Kidney (tissue), 14 donors: ENCODE data around the gene UBALD1. TPM values are rescaled to one million over a fixed set of nuclear protein-coding genes. Genes with fewer than 3 reads are reported as not detected.

ENCODE experiments used
- DNase-seq, 5 donors: peaks; one replicate each; pipeline ENCODE4 v3.0.0-alpha.2; 2013 to 2020
- FAIRE-seq: peaks from 2 replicates; lab custom pipeline; 2012; peaks lifted over from hg19 to GRCh38; lab: Jason Lieb, UNC
- H3K27ac ChIP-seq, 2 donors: one replicate each; pipeline ENCODE4 v1.7.0; 2013; ENCODE audit warnings: low read depth in 2 of 2, low read length in 2 of 2, inconsistent platforms in 1 of 2
- H3K27me3 ChIP-seq: one replicate; pipeline ENCODE4 v1.7.1; 2013; ENCODE audit warnings: low read length, inconsistent platforms; ENCODE audit not compliant: control insufficient read depth, insufficient read depth
- H3K36me3 ChIP-seq, 3 donors: one replicate each; pipeline versions ENCODE4 v1.7.0 to v1.7.1; 2013; ENCODE audit warnings: low read length in 3 of 3, control low read depth in 1 of 3, inconsistent platforms in 1 of 3; ENCODE audit not compliant: insufficient read depth in 3 of 3, control insufficient read depth in 2 of 3
- H3K4me1 ChIP-seq, 3 donors: one replicate each; pipeline versions ENCODE4 v1.7.0 to v1.7.1; 2013; ENCODE audit warnings: low read length in 3 of 3, inconsistent platforms in 1 of 3, low read depth in 1 of 3; ENCODE audit not compliant: control insufficient read depth in 2 of 3, insufficient read depth in 2 of 3
- H3K4me3 ChIP-seq, 3 donors: one replicate each; pipeline versions ENCODE4 v1.7.0 to v1.8.1; 2013; ENCODE audit warnings: low read length in 3 of 3, control low read depth in 1 of 3, inconsistent platforms in 1 of 3
- H3K9ac ChIP-seq, 3 donors: one replicate each; pipeline versions ENCODE4 v1.7.0 to v1.7.1; 2013; ENCODE audit warnings: low read length in 3 of 3, control low read depth in 1 of 3, inconsistent platforms in 1 of 3
- H3K9me3 ChIP-seq, 3 donors: one replicate each; pipeline versions ENCODE4 v1.7.0 to v1.7.1; 2013; ENCODE audit warnings: low read length in 3 of 3, control low read depth in 1 of 3, inconsistent platforms in 1 of 3; ENCODE audit not compliant: control insufficient read depth in 2 of 3, insufficient read depth in 1 of 3
- CTCF ChIP-seq: IDR thresholded peaks from 3 replicates; pipeline ENCODE4 v1.5.1; 2012; ENCODE audit warnings: mild to moderate bottlenecking, moderate library complexity, borderline replicate concordance; ENCODE audit not compliant: insufficient read depth; ENCODE audit errors: extremely low read depth
- intact Hi-C: fragments of 100-400 bp; cut with DNase I; formaldehyde crosslinking; loops from one replicate; pipeline ENCODE4 v1.11.1; 2022
- polyA plus RNA-seq: library from polyadenylated mRNA; stranded (reverse); fragments of 350-450 nt; fragmentation: Illumina TruSeq; extraction: RNeasy Lipid Tissue Mini Kit (QIAGEN cat#74804); gene quantifications from one replicate; pipeline ENCODE4 v1.2.3, GENCODE V29; 2014; ENCODE audit warnings: low read depth, low replicate concordance; ENCODE audit not compliant: insufficient read depth
- total RNA-seq: library from RNA; stranded (reverse); fragmentation: NEBNext Ultra II Directional; extraction: Animal tissue kit (Norgen Biotek cat#: 25700); gene quantifications from one replicate; pipeline ENCODE4 v1.2.1, GENCODE V29; 2021
- donor health status: control.
- donor health status: control.
- donor health status: control.
- donor health status: control.
- donor health status: control.
- donor health status: DM: yes; HTN: yes; CAD: no.
- donor health status: Normal renal cell carcinoma (clear cell type).

UBALD1 gene
- total and polyA plus RNA-seq, 2 donors from 2014 or later, result 31.8 to 38.3 TPM

- Histone ChIP-seq H3K4me1 (peaks cover 0 to 20% (median 19%) of the 10 kb centered on the region in 3 donors), H3K36me3 (peaks cover 0 to 3% (median 0%) of the 10 kb centered on the region in 3 donors), H3K9ac (peak overlapping the region; percentile 37 to 90 (median 78)), H3K4me3 (peak overlapping the region; percentile 79 to 86 (median 80)), H3K27me3 (no peaks in the 10 kb centered on the region), H3K9me3 (no peaks in the 10 kb centered on the region), H3K27ac (peak overlapping the region; percentile 93 to 95)
- no peak for TF ChIP-seq CTCF
- FAIRE-seq (no peak), DNase-seq (no peak)
- intact Hi-C loops, result no loop called here
Measured at GRCh38 chr16:4625560-4626159, 11.0 kb upstream of the UBALD1 start.

- no peaks in the 10 kb centered on the region for H3K9me3 ChIP-seq
- FAIRE-seq, result no peak
- intact Hi-C loops, result no loop called here
Measured at GRCh38 chr16:4624827-4625559, 10.3 kb upstream of the UBALD1 start.

GRCh38 chr16:4624015-4624826 is 9.5 kb upstream of the UBALD1 start, which contains the start of gene MGRN1:
Gene MGRN1 (plus strand): TSS chr16:4624826. CDS start chr16:4624961, 135 bp downstream.
- Histone ChIP-seq H3K27ac (peak within 1 kb of the TSS; percentile 93 to 95), H3K9ac (peak within 1 kb of the TSS; percentile 70 to 90 (median 78)), H3K27me3 (no peaks in the 10 kb centered on the region), H3K36me3 (peaks cover 0 to 3% (median 0%) of the 10 kb centered on the region in 3 donors), H3K4me1 (peaks cover 0 to 25% (median 19%) of the 10 kb centered on the region in 3 donors), H3K4me3 (peak within 1 kb of the TSS; percentile 79 to 86 (median 80)), H3K9me3 (no peaks in the 10 kb centered on the region)
- DNase-seq (peak; percentile 97 to 99 (median 98)), FAIRE-seq (no peak)
- intact Hi-C loops, result no loop called here
- peak; percentile 80 for TF ChIP-seq CTCF

More at GRCh38 chr16:4624827-4625559, 10.3 kb upstream of the UBALD1 start:
- H3K27me3 ChIP-seq, result no peaks in the 10 kb centered on the region
- H3K4me1 ChIP-seq, result peaks cover 0 to 20% (median 19%) of the 10 kb centered on the region in 3 donors
- DNase-seq, result peak; percentile 57 to 90 (median 80)
- H3K36me3 ChIP-seq, result peaks cover 0 to 3% (median 0%) of the 10 kb centered on the region in 3 donors
- TF ChIP-seq CTCF, result no peak
- peak overlapping the region; percentile 79 to 86 (median 80) for H3K4me3 ChIP-seq
- peak overlapping the region; percentile 37 to 90 (median 78) for H3K9ac ChIP-seq
- peak overlapping the region; percentile 93 to 95 for H3K27ac ChIP-seq
